Breast epithelium (tissue), 4 donors: ENCODE data around the gene ATG2A. TPM values are rescaled to one million over a fixed set of nuclear protein-coding genes. Genes with fewer than 3 reads are reported as not detected.
A peak's percentile ranks its signal among the peaks of the same experiment; 100 is the strongest.

Experiments
- DNase-seq, 2 donors: peaks; one replicate each; pipeline ENCODE4 v3.0.0-alpha.2; 2019; ENCODE audit warnings: low spot score in 2 of 2
- H3K27ac ChIP-seq, 2 donors: fragments of 200-600 bp; sonication (generic) in 1 of 2; one replicate each; pipeline ENCODE4 v1.5.1; 2016 to 2019; ENCODE audit warnings: mild to moderate bottlenecking in 1 of 2
- H3K27me3 ChIP-seq, 2 donors: fragments of 200-600 bp; sonication (generic) in 1 of 2; one replicate each; pipeline versions ENCODE4 v1.5.1 to v1.6.0; 2017 to 2019; ENCODE audit warnings: control low read depth in 1 of 2, mild to moderate bottlenecking in 1 of 2
- H3K36me3 ChIP-seq: fragments of 200-600 bp; one replicate; pipeline ENCODE4 v1.5.1; 2019
- H3K4me1 ChIP-seq, 2 donors: fragments of 200-600 bp; sonication (generic); one replicate each; pipeline ENCODE4 v1.5.1; 2016 to 2019; ENCODE audit warnings: control low read depth in 1 of 2
- H3K4me3 ChIP-seq, 3 donors: fragments of 200-600 bp; sonication (generic); 1 replicate in 2 of 3; 2 replicates in 1 of 3; pipeline ENCODE4 v1.5.1; 2016 to 2019; ENCODE audit warnings: mild to moderate bottlenecking in 3 of 3, moderate library complexity in 2 of 3
- H3K9me3 ChIP-seq, 2 donors: fragments of 200-600 bp; sonication (generic) in 1 of 2; one replicate each; pipeline ENCODE4 v1.5.1; 2016 to 2019; ENCODE audit warnings: control low read depth in 1 of 2
- POLR2A ChIP-seq: fragments of 450-650 bp; IDR thresholded peaks from one replicate; pipeline ENCODE4 v1.6.1; 2016; ENCODE audit warnings: antibody characterized with exemption, mild to moderate bottlenecking, moderate library complexity
- POLR2AphosphoS5 ChIP-seq, 3 donors: sonication (generic); formaldehyde crosslinking; IDR thresholded peaks; one replicate each; pipeline ENCODE4 v1.6.1; 2017; ENCODE audit warnings: antibody characterized with exemption in 3 of 3
- intact Hi-C: fragments of 100-400 bp; cut with DNase I; formaldehyde crosslinking; loops from one replicate; pipeline ENCODE4 v1.15.1; 2023; ENCODE audit warnings: low total_unique reads
- total RNA-seq, 3 donors: library from RNA; depleted of rRNA; stranded (reverse); fragments of >200 nt; gene quantifications; one replicate each; pipeline ENCODE4 v1.1.0, GENCODE V29; 2016
- TF ChIP-seq, protein P1 (sequence below), 3 donors: fragments of 450-650 bp; IDR thresholded peaks; one replicate each; pipeline ENCODE4 v1.5.1; 2016 to 2017; ENCODE audit warnings: antibody characterized with exemption in 3 of 3, mild to moderate bottlenecking in 3 of 3, moderate library complexity in 3 of 3

ATG2A gene
- total RNA-seq, 3 donors from 2014 or later = 20.0 to 22.1 (median 21.2) TPM

- no peaks in the 10 kb centered on the region for H3K27me3 ChIP-seq
- TF ChIP-seq POLR2AphosphoS5 (IDR thresholded peaks at IDR 0.05) = no peak
- peak overlapping the region in 1 of 3 donors; percentile 25 for H3K4me3 ChIP-seq
- peaks cover 13 to 28% of the 10 kb centered on the region in 2 donors for H3K4me1 ChIP-seq
- H3K36me3 ChIP-seq = no peaks in the 10 kb centered on the region
- intact Hi-C loops = no loop called here
- H3K27ac ChIP-seq = peak overlapping the region; percentile 68 to 75
- no peak for DNase-seq
- no peaks in the 10 kb centered on the region for H3K9me3 ChIP-seq
These were observed 47.3 kb downstream of the ATG2A start for GRCh38 chr11:64869571-64870175.

DNA sequence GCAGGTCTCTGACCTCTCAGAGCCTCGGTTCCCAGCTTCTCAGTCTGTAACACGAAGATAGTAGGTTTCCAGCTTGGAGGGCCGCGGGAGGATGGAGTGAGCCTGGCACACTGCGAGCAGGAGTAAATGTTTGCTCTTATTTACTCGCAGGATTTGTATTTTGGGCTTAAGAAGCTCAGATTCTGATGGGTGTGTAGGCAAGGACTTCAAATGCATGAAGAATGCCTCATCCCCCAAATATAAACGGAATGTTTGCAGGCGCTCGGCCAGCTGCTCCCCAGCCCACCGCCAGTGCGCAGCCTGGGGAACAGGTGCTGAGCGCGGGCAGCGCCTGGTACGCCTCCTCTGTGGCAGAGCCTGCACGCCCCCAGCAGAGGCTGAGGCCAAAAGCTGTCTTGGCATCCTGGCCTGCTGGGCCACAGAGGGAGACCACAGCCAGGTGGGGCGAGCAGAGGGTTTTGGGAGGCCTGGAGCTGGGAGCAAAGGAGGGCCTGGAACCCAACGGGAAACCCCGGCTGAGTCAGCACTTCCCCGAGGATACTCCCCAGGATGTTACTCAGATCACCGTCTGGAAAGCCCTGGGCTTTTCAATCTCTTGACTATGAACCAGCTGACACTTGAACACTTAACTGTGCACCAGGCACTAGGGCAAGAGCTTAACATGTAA lies 48.0 kb downstream of the ATG2A start:
- intact Hi-C loops = no loop called here
- Histone ChIP-seq H3K27ac (peak overlapping the region; percentile 68 to 75), H3K27me3 (no peaks in the 10 kb centered on the region), H3K9me3 (no peaks in the 10 kb centered on the region), H3K4me3 (peak overlapping the region in 1 of 3 donors; percentile 16), H3K36me3 (no peaks in the 10 kb centered on the region), H3K4me1 (peaks cover 20 to 33% of the 10 kb centered on the region in 2 donors)
- no peak for DNase-seq
- TF ChIP-seq, protein P1, sequence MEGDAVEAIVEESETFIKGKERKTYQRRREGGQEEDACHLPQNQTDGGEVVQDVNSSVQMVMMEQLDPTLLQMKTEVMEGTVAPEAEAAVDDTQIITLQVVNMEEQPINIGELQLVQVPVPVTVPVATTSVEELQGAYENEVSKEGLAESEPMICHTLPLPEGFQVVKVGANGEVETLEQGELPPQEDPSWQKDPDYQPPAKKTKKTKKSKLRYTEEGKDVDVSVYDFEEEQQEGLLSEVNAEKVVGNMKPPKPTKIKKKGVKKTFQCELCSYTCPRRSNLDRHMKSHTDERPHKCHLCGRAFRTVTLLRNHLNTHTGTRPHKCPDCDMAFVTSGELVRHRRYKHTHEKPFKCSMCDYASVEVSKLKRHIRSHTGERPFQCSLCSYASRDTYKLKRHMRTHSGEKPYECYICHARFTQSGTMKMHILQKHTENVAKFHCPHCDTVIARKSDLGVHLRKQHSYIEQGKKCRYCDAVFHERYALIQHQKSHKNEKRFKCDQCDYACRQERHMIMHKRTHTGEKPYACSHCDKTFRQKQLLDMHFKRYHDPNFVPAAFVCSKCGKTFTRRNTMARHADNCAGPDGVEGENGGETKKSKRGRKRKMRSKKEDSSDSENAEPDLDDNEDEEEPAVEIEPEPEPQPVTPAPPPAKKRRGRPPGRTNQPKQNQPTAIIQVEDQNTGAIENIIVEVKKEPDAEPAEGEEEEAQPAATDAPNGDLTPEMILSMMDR (IDR thresholded peaks at IDR 0.05) = no peak
- TF ChIP-seq POLR2AphosphoS5 (IDR thresholded peaks at IDR 0.05) = no peak
- TF ChIP-seq POLR2A = no peak

DNA sequence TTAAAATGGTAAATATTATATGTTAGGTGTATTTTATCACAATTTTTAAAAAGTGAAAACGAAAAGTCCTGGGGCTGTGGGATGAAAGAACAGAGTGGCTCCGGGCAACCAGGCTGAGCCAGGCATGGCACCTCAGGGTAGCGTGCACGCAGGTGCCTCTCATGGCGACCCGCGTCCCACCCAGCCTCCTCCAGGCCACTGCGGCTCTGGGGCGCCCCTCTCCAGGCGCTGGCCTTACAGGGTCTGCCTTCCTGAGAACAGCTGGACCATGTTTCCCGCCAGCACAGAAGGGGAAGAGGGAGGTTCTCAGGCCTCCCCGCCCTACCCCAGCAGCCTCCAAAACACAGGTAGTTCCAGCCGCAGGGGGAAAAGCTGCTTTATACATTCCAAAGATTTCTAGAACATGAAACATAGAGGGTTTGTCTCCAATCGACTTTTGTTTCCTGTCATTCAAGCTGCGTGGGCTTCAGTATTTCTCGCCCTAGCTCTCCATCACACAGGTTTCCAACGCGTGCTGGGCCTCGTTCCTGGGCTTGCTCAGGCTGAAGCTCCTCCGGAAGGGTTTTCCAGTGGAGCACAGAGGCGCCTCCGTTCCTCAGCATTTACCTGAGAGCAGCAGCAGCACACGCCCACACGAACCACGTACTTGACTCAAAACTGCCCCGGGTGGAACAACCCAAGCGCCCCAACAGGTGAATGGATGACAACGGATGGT lies 49.1 kb downstream of the ATG2A start:
- TF ChIP-seq POLR2A = no peak
- no peak for TF ChIP-seq POLR2AphosphoS5 (IDR thresholded peaks at IDR 0.05)
- TF ChIP-seq, protein P1 (IDR thresholded peaks at IDR 0.05) = no peak
- Histone ChIP-seq H3K4me1 (peaks cover 30 to 44% of the 10 kb centered on the region in 2 donors), H3K27ac (peak overlapping the region; percentile 68 to 75), H3K27me3 (no peaks in the 10 kb centered on the region), H3K36me3 (no peaks in the 10 kb centered on the region), H3K9me3 (no peaks in the 10 kb centered on the region), H3K4me3 (no peak overlapping the region)
- DNase-seq = no peak
- intact Hi-C loops = no loop called here

DNA sequence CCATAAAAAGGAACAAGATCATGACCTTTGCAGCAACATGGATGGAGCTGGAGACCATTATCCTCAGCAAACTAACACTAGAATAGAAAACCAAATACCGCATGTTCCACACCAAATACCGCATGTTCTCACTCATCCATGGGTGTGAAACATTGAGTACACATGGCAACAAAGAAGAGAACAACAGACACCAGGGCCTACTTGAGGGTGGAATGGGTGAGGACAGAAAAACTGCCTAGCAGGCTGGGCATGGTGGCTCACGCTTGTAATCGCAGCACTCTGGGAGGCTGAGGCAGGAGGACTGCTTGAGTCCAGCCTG lies 50.9 kb downstream of the ATG2A start:
- no peak overlapping the region for H3K4me3 ChIP-seq
- TF ChIP-seq POLR2A = no peak
- TF ChIP-seq, protein P1 (IDR thresholded peaks at IDR 0.05) = no peak
- TF ChIP-seq POLR2AphosphoS5 (IDR thresholded peaks at IDR 0.05) = no peak
- intact Hi-C loops = no loop called here
- no peaks in the 10 kb centered on the region for H3K27me3 ChIP-seq
- no peaks in the 10 kb centered on the region for H3K9me3 ChIP-seq
- peaks cover 30 to 53% of the 10 kb centered on the region in 2 donors for H3K4me1 ChIP-seq
- no peaks in the 10 kb centered on the region for H3K36me3 ChIP-seq
- peak overlapping the region; percentile 48 to 80 for H3K27ac ChIP-seq
- DNase-seq = no peak

- peak overlapping the region; percentile 80 to 96 for H3K27ac ChIP-seq
These were observed 51.5 kb downstream of the ATG2A start for GRCh38 chr11:64865286-64866172.

More at GRCh38 chr11:64865286-64866172, 51.5 kb downstream of the ATG2A start:
- TF ChIP-seq POLR2AphosphoS5 (IDR thresholded peaks at IDR 0.05) = no peak
- H3K4me3 ChIP-seq = no peak overlapping the region
- H3K4me1 ChIP-seq = peaks cover 30 to 53% of the 10 kb centered on the region in 2 donors
- no peaks in the 10 kb centered on the region for H3K9me3 ChIP-seq
- H3K36me3 ChIP-seq = no peaks in the 10 kb centered on the region
- no peaks in the 10 kb centered on the region for H3K27me3 ChIP-seq
- DNase-seq = no peak
- intact Hi-C loops = no loop called here
